GM23338 (cell line): Measurements from ENCODE around the gene ERC1. TPM values are rescaled to one million over a fixed set of nuclear protein-coding genes. Genes with fewer than 3 reads are reported as not detected.

Experiments
- ATAC-seq: fragments of 200-7000 bp; cut with Tn5 transposase; 3 replicates; pipeline ENCODE4 v1.9.1; 2020
- DNase-seq: peaks from one replicate; pipeline ENCODE4 v3.0.0-alpha.2; 2015; ENCODE audit warnings: low spot score
- H2AFZ ChIP-seq: fragments of 200-600 bp; sonication (generic); 2 replicates; pipeline ENCODE4 v1.8.0; 2016; ENCODE audit warnings: antibody characterized with exemption, mild to moderate bottlenecking, moderate library complexity
- H3F3A ChIP-seq: fragments of 200-600 bp; sonication (generic); replicated peaks from 2 replicates; pipeline ENCODE4 v1.8.0; 2017; ENCODE audit warnings: antibody characterized with exemption, mixed run types, low read depth
- H3K27ac ChIP-seq: fragments of 200-600 bp; sonication (generic); 2 replicates; pipeline ENCODE4 v1.6.1; 2016; ENCODE audit warnings: low read depth
- H3K27me3 ChIP-seq: fragments of 200-600 bp; sonication (generic); 2 replicates; pipeline ENCODE4 v1.8.0; 2016; ENCODE audit warnings: mild to moderate bottlenecking, mixed run types, moderate library complexity; ENCODE audit not compliant: insufficient read depth
- H3K36me3 ChIP-seq: fragments of 200-600 bp; sonication (generic); 2 replicates; pipeline ENCODE4 v1.8.0; 2016; ENCODE audit warnings: mild to moderate bottlenecking; ENCODE audit not compliant: insufficient read depth
- H3K4me1 ChIP-seq: fragments of 200-600 bp; sonication (generic); 2 replicates; pipeline ENCODE4 v1.8.0; 2016; ENCODE audit warnings: mild to moderate bottlenecking, moderate library complexity; ENCODE audit not compliant: insufficient read depth
- H3K4me2 ChIP-seq: fragments of 200-600 bp; sonication (generic); 2 replicates; pipeline ENCODE4 v1.7.1; 2017; ENCODE audit warnings: mixed run types
- H3K4me3 ChIP-seq: fragments of 200-600 bp; sonication (generic); 2 replicates; pipeline ENCODE4 v1.6.1; 2016; ENCODE audit warnings: mixed run types
- H3K79me2 ChIP-seq: fragments of 200-600 bp; sonication (generic); replicated peaks from 2 replicates; pipeline ENCODE4 v1.8.0; 2017; ENCODE audit warnings: mild to moderate bottlenecking; ENCODE audit not compliant: insufficient read depth
- H3K9me2 ChIP-seq: fragments of 200-600 bp; sonication (generic); 2 replicates; pipeline ENCODE4 v1.8.0; 2017; ENCODE audit not compliant: insufficient read depth
- H4K20me1 ChIP-seq: fragments of 200-600 bp; sonication (generic); replicated peaks from 2 replicates; pipeline ENCODE4 v1.8.0; 2017; ENCODE audit warnings: mild to moderate bottlenecking; ENCODE audit not compliant: insufficient read depth
- H3K27ac Mint-ChIP-seq: 2 replicates; pipeline ENCODE4 v1.8.0; 2020; ENCODE audit warnings: inconsistent platforms, mild to moderate bottlenecking, moderate library complexity, mixed read lengths
- H3K27me3 Mint-ChIP-seq: 3 replicates; pipeline ENCODE4 v1.8.0; 2022; ENCODE audit warnings: low read depth, mild to moderate bottlenecking, moderate library complexity, mixed read lengths, inconsistent platforms; ENCODE audit not compliant: insufficient read depth, poor library complexity
- H3K36me3 Mint-ChIP-seq: 3 replicates; pipeline ENCODE4 v1.8.0; 2021; ENCODE audit warnings: low read depth, mild to moderate bottlenecking, inconsistent platforms, moderate library complexity, mixed read lengths
- H3K4me1 Mint-ChIP-seq: 3 replicates; pipeline ENCODE4 v1.8.0; 2020; ENCODE audit warnings: mild to moderate bottlenecking, inconsistent platforms, mixed read lengths
- H3K4me3 Mint-ChIP-seq: 3 replicates; pipeline ENCODE4 v1.8.0; 2021; ENCODE audit warnings: moderate library complexity, mild to moderate bottlenecking, inconsistent platforms, mixed read lengths
- H3K9me3 Mint-ChIP-seq: 3 replicates; pipeline ENCODE4 v1.8.0; 2020; ENCODE audit warnings: moderate library complexity, mild to moderate bottlenecking, inconsistent platforms, mixed read lengths
- ETS1 ChIP-seq: IDR thresholded peaks from 2 replicates; pipeline ENCODE4 v1.6.1; 2016; ENCODE audit warnings: antibody characterized with exemption
- EZH2 ChIP-seq: fragments of 200-600 bp; sonication (generic); IDR thresholded peaks from one replicate; pipeline ENCODE4 v1.8.0; 2017; ENCODE audit warnings: antibody characterized with exemption, mild to moderate bottlenecking, low read depth; ENCODE audit not compliant: unreplicated experiment
- EZH2phosphoT487 ChIP-seq: fragments of 200-600 bp; sonication (generic); IDR thresholded peaks from one replicate; pipeline ENCODE4 v1.8.1; 2018; ENCODE audit warnings: antibody characterized with exemption; ENCODE audit not compliant: unreplicated experiment
- JUNB ChIP-seq: IDR thresholded peaks from one replicate; pipeline ENCODE4 v1.6.1; 2016; ENCODE audit warnings: antibody characterized with exemption; ENCODE audit not compliant: unreplicated experiment
- NANOG ChIP-seq: IDR thresholded peaks from 2 replicates; pipeline ENCODE4 v1.6.1; 2016; ENCODE audit warnings: antibody characterized with exemption, borderline replicate concordance
- STAT1 ChIP-seq: IDR thresholded peaks from one replicate; pipeline ENCODE4 v1.6.1; 2016; ENCODE audit warnings: antibody characterized with exemption; ENCODE audit not compliant: unreplicated experiment
- ZNF114 ChIP-seq: fragments of 250-450 bp; sonication (Bioruptor Pico); IDR thresholded peaks from 2 replicates; pipeline ENCODE4 v1.5.0; 2020; ENCODE audit warnings: mild to moderate bottlenecking, moderate library complexity
- ZNF331 ChIP-seq: fragments of 250-450 bp; sonication (Bioruptor Pico); IDR thresholded peaks from 2 replicates; pipeline ENCODE4 v1.5.0; 2020; ENCODE audit warnings: low read depth, mild to moderate bottlenecking, moderate library complexity
- ZNF462 ChIP-seq: fragments of 250-450 bp; sonication (Bioruptor Pico); IDR thresholded peaks from 2 replicates; pipeline ENCODE4 v1.5.0; 2020; ENCODE audit warnings: mild to moderate bottlenecking, moderate library complexity
- polyA plus RNA-seq: library from polyadenylated mRNA; unstranded; fragments of >200 nt; fragmentation: Nextera tagmentation; extraction: Ambion mirVana; gene quantifications from 2 replicates; pipeline ENCODE4 v1.2.1, GENCODE V29; 2016
- total RNA-seq: library from RNA; depleted of rRNA; stranded (reverse); fragments of >200 nt; shearing (Covaris generic); gene quantifications from 2 replicates; pipeline ENCODE4 v1.2.3, GENCODE V29; 2014
- TF ChIP-seq, protein P1 (sequence below), 2 experiments: fragments of 200-600 bp in 1 of 2; sonication (generic) in 1 of 2; conservative IDR thresholded peaks; 2 replicates each; pipeline versions ENCODE4 v1.5.1 to v1.6.1; 2016 to 2017; ENCODE audit warnings: antibody characterized with exemption in 2 of 2, low read depth in 2 of 2, mild to moderate bottlenecking in 2 of 2, moderate library complexity in 1 of 2

Gene ERC1
- total and polyA plus RNA-seq, 2 experiments from 2014 or later, result 28.1 to 35.3 TPM

DNA sequence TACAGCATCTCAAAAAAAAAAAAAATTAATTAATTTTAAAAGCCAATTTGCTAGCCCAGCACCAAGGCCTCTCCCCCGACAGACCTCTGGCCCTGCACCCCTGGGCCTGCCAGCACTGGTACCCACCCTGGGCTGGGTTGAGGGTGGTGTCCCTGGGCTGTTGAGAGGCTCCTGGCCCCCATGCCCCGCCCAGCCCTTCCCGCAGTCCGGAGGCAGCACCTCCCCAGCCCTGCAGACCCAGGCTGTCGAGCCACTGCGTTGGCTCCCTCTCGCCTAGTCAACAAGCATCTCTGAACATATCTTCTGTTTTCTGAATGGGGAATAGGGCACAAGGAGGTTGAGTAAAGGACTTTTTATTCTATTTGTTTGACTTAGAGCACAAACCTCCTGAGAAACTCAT lies 516.3 kb downstream of the ERC1 start:
- H3K36me3 Mint-ChIP-seq, result no peaks in the 10 kb centered on the region
- peaks cover 4% of the 10 kb centered on the region; the same call in 1 of the 3 replicates for H3K4me1 Mint-ChIP-seq
- Histone ChIP-seq H3K27ac (no peak overlapping the region), H3F3A (no peaks in the 10 kb centered on the region), H2AFZ (no peak overlapping the region), H3K4me2 (no peak overlapping the region), H3K4me3 (no peak overlapping the region), H3K4me1 (no peaks in the 10 kb centered on the region), H3K36me3 (no peaks in the 10 kb centered on the region), H3K79me2 (no peaks in the 10 kb centered on the region), H3K27me3 (no peaks in the 10 kb centered on the region), H4K20me1 (no peaks in the 10 kb centered on the region), H3K9me2 (no peaks in the 10 kb centered on the region)
- DNase-seq (no peak), ATAC-seq (no peak)
- H3K9me3 Mint-ChIP-seq, result no peaks in the 10 kb centered on the region
- no peak overlapping the region for H3K27ac Mint-ChIP-seq
- peaks cover 3% of the 10 kb centered on the region for H3K27me3 Mint-ChIP-seq
- TF ChIP-seq STAT1 (no peak), ZNF331 (CRISPR knock-in tag) (no peak)
- TF ChIP-seq, protein P1, sequence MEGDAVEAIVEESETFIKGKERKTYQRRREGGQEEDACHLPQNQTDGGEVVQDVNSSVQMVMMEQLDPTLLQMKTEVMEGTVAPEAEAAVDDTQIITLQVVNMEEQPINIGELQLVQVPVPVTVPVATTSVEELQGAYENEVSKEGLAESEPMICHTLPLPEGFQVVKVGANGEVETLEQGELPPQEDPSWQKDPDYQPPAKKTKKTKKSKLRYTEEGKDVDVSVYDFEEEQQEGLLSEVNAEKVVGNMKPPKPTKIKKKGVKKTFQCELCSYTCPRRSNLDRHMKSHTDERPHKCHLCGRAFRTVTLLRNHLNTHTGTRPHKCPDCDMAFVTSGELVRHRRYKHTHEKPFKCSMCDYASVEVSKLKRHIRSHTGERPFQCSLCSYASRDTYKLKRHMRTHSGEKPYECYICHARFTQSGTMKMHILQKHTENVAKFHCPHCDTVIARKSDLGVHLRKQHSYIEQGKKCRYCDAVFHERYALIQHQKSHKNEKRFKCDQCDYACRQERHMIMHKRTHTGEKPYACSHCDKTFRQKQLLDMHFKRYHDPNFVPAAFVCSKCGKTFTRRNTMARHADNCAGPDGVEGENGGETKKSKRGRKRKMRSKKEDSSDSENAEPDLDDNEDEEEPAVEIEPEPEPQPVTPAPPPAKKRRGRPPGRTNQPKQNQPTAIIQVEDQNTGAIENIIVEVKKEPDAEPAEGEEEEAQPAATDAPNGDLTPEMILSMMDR (conservative IDR thresholded peaks at IDR 0.05; ENCODE audit: low read depth in 2 of 2), result no peak
- no peak overlapping the region for H3K4me3 Mint-ChIP-seq

DNA sequence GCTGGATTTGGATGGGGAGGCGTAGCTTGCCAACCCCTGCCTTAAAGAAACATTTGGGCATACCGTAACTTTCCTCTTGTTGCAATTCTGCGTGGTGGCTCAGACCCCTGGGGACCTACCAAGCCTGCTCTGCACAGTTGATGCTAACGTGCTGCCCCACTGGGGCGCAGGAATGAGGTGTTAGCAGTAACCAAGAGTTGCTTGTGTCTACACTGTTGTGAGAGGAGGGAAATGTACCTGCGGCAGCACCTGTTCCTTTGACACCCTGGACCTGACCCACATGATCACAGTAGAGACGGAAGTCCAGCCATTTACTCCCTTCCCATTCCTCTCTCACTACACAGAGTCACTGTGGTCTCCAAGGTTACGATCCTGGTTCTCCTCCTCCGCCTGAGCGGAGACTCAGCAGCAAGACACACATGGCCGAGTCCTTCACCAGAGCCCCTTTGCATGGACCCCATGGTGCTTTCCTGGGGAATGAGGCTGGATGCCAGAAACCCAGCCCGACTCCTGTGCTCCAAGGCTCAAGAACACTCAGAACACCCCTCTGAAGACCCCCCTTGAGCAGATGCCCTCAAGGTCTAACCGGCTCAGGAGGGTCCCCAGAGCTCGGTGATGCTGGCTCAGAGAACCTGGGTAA lies 518.5 kb downstream of the ERC1 start:
- H3K36me3 ChIP-seq, result no peaks in the 10 kb centered on the region
- no peaks in the 10 kb centered on the region for H3F3A ChIP-seq
- Mint-ChIP-seq H3K27ac (no peak overlapping the region), H3K9me3 (no peaks in the 10 kb centered on the region), H3K4me3 (no peak overlapping the region), H3K36me3 (no peaks in the 10 kb centered on the region), H3K4me1 (peaks cover 4% of the 10 kb centered on the region; the same call in 1 of the 3 replicates), H3K27me3 (peaks cover 3% of the 10 kb centered on the region)
- no peaks in the 10 kb centered on the region for H4K20me1 ChIP-seq
- H3K4me1 ChIP-seq, result no peaks in the 10 kb centered on the region
- H2AFZ ChIP-seq, result no peak overlapping the region
- no peak overlapping the region for H3K27ac ChIP-seq
- no peak overlapping the region for H3K4me3 ChIP-seq
- no peaks in the 10 kb centered on the region for H3K27me3 ChIP-seq
- H3K9me2 ChIP-seq, result no peaks in the 10 kb centered on the region
- DNase-seq (no peak), ATAC-seq (peak; percentile 32; the same call in 1 of the 3 replicates)
- H3K4me2 ChIP-seq, result no peak overlapping the region
- H3K79me2 ChIP-seq, result no peaks in the 10 kb centered on the region
- TF ChIP-seq ETS1, result no peak
- no peak for TF ChIP-seq JUNB
- TF ChIP-seq ZNF331 (CRISPR knock-in tag), result no peak
- no peak for TF ChIP-seq NANOG
- no peak for TF ChIP-seq EZH2
- TF ChIP-seq ZNF462 (CRISPR knock-in tag), result no peak
- TF ChIP-seq STAT1, result no peak
- TF ChIP-seq ZNF114 (CRISPR knock-in tag), result no peak
- TF ChIP-seq EZH2phosphoT487, result no peak
- TF ChIP-seq, protein P1 (conservative IDR thresholded peaks at IDR 0.05; ENCODE audit: low read depth in 2 of 2), result no peak
